NCI-H2196 (cell line): ENCODE measurements around the gene TMEM184B.

Experiments used
- DNase-seq: peaks from one replicate; lab custom pipeline; 2025; ENCODE audit not compliant: unreplicated experiment; lab: John Stamatoyannopoulos, UW

The TMEM184B gene

GRCh38 chr22:38228326-38228872, 44.4 kb downstream of the TMEM184B start:
- DNase-seq, result no peak

DNA sequence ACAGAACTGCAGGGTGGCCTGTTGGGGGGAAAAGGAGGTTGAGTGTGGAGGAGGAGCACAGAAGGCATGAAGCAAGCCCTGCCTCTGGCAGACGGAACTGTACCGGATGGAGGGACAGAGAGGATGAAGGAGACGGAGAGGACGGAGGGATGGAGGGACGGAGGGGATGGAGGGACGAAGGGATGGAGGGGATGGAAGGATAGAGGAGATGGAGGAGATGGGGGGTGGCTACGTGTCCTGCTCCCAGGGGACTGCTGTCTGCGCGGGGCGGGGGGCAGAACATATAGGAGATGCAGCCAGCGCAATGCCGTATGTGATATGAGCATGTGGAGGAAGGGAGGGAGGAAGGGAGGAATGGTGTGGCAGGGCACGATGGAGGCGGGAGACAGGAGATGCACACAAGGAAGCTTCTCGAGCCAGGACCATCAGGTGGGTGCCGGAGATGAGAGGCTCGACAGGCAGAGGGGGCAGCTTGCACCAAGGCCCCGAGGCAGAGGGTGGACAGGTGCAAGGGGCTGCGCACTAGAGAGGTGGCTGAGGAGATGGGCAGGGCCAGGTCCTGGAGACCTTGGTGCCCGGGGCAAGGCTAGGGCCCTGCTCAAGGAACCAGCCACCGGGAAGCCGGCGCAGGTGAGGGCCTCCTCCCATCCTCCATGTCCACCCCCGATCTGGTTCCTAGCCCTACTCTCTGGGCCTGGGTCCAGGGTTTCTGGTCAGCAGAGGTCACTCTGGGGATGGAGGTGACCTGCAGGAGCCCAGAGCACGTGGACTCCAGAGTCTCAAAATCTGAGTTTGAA, 45.8 kb downstream of the TMEM184B start:
- DNase-seq, result no peak

DNA sequence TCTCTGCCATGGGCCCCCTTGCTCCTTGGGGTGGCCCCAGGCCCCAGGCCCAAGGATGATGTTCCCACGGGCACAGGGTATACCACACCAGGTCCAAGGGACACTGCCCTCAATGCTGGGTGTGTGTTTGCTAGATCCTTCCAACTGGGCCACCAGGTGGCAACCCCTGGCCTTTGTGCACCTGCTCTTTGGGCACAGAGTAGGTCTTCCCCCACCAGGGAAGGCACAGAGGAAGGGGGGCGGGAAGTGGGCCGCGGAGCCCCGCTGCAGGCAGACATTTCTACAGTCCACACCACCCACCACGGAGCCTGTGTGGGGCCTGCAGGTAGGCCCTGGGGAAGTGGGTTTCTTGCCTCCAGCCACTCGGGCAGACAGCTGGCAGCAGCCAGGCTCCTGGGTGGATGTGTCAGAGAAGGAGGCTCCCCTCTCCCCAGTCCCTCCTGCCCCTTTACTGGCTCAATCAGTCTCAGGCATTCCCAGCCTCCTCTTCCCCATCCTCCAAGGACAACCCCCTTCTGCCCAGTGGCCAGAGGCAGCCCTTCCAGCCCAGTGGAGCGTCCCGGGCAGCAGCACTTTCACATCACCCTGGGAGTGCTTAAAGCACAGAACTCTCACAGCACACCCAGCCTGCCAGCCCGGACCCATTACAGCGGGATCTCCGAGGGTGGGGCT, 49.4 kb downstream of the TMEM184B start:
- DNase-seq, result no peak

- no peak for DNase-seq
Observed at GRCh38 chr22:38222797-38223119, 50.1 kb downstream of the TMEM184B start.

DNA sequence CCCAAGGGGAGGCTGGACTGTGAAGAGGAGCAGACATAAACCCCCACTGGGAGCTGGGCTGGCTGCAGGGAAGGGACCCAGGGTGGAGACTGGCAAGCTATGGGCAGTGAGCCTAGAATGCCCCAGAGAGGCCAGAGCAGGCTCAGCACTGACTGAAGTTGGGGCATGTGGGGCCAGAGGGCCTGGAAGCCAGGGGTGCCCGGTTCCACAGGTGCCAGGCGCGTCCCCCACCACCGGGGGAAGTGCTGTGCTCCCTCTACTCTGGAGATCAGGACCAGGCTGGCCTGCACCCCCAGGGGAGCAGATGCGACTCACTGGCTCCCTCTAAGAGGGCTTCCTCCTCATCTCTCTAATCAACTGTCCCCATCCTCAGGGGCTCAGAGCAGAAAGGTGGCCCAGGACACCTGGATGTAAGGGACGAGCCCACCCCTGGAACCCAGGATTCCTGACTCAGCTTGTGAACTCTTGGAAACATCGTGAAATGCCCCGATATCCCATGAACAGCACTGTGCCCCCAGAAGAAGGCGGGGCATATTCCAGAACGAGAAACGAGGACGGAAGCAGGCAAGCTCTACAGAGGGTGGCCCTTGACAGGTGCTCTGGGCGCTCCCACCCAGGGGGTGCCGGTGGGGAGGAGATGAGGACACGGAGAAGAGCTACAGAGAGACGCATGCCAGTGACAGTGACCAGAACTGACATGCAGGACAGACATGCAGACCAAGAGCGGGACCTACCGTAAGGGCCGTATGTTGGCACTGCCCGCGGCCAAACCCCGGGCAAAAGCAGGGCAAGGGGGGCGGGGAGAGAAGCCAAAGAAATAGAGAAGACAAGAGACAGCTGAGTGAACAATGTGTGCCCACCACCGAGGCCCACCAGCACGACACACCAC, 50.7 kb downstream of the TMEM184B start:
- DNase-seq, result no peak

- no peak for DNase-seq
Observed at GRCh38 chr22:38221407-38221806, 51.4 kb downstream of the TMEM184B start.

DNA sequence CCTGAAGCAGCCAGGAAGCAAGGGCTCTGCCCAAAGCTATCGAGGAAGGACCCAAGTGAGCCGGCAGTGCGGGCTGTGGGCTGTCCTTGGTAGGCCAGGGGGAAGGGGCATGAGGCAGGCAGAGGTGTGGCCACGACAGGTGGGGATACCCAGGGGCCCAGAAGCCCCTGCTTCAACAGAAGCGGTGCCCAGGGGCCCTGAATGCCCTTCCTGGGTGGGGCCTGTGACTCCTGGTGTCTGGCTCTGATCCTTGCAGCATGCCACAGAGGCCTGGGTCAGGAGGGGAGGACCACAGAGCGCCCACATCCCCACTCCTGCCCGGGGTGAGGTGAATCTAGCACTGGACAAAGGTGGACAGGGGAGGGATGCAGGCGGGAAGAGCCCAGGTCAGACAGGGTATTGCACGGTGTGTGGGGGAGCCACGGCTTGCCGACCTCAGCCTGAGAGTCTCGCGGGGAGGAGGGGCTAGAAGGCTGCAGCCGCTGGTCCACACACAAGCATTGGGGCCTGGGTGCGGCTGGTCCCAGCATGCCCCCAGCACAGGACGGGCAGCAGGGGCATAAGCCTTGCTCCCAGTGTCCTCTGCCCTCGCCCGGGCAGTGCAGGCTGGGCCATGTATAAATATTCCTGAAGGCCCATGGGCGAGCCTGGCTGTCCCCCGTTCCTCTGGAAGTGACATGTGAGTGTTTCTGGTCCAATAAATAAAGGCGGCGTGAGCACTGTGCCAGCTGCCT, 52.0 kb downstream of the TMEM184B start:
- DNase-seq, result no peak

DNA sequence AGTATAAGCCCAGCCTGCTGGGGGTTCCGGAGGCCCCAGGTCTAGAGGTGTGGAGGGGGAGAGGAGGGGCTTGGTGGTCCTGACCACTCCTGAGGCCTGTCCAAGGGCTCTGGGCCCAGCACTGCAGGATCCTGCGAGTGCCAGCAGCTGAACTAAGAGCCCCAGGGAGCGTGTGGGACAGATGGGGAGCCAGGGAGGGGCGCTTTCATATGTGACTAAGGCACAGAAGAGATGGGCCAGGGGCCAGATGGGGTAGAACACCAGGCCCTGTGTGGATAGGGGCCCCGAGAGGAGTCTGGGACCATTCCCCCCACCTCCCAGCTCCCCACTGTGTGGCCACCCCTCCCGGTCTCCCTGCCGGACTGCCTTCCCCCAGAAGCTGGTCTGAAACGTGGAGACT, 52.6 kb downstream of the TMEM184B start:
- DNase-seq, result no peak

GRCh38 chr22:38219632-38220031, 53.2 kb downstream of the TMEM184B start:
- DNase-seq, result no peak

GRCh38 chr22:38218661-38219622, 53.9 kb downstream of the TMEM184B start:
- no peak for DNase-seq

DNA sequence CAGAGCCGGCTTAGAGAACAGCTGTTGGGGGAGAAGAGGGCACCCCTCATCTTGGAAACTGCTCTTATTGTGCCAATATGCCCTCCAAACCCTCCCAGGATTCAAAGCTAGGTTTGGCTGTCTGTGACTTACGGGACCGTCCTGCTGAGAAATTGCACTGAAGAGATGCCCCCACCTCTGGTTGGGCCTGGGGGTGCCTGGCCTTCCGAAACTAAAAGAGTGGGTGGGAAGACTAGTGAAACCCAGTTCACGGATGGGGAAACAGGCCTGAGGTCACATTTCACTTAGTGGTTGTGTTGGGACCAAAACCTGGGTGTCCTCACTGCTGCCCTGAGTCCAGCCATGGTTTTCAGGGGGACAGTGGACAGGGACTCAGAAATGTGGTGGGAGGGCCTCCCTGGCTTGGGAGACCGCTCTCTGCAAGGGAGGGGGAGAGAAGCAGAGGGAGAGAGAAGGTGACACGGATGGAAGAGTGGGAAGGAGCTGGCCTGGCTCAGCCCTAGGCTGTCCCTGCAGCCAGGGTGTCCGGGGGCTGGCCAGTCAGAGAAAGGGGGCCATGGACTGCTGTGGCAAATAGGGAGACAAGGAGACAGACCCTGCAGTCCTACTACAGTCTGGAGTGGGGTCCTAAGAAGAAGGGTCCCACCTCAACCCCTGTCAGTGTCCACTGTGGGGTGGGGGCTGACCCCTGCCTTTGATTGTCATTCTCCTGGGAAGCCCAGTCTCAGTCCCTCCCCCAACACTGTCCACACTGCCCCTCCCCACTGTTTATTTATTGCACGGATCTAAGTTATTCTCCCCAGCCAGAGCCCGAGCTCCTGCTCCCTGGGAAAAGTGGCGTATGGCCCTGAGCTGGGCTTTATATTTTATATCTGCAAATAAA, 57.4 kb downstream of the TMEM184B start:
- no peak for DNase-seq

GRCh38 chr22:38214302-38215056, 58.3 kb downstream of the TMEM184B start:
- DNase-seq, result no peak

DNA sequence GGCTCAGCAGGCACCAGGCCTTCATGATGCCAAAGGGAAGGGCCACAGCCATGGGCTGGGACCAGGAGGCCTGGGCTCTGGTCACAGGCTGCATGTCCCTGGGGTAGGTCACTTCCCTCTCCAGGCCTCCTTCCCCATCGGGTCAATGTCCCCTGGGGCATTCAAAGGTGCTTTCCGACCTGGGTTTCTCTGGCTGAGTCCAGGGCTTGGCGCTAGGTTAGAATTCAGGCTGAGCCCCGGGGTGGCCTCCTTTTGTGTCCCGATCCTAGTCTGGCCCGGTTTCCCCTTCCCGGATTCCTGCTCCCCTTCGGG, 58.9 kb downstream of the TMEM184B start:
- DNase-seq, result no peak

DNA sequence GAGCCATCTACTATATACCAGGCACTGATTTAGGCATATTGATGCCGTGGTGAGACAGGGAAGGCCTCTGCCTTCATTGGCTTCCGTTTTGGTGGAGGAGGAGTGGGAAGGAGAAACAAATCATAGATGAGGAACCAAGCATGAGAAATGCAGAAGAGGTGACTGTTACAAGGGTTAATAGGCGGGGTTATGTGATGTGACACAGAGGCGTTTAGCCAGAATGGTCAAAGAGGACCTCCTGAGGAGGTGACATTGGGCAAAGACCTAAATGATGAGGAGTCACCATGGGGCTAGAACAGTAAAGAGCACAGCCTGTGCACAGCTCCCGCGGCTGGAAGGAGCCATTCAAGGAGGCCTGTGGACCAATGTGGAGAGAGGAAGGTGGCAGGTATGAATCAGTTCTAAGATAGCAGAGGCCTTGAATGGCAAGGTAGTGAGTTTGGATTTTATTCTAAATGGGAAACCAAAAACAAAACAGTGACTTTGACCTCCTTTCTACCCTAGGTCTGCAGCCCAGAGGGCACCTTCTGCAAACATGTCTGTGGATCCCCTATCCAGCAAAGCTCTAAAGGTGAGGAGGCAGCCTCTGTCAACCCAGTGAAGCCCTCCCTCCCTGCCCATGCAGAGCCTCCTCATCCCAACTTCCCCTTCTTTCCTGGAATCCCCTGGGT, 59.4 kb downstream of the TMEM184B start:
- no peak for DNase-seq

DNA sequence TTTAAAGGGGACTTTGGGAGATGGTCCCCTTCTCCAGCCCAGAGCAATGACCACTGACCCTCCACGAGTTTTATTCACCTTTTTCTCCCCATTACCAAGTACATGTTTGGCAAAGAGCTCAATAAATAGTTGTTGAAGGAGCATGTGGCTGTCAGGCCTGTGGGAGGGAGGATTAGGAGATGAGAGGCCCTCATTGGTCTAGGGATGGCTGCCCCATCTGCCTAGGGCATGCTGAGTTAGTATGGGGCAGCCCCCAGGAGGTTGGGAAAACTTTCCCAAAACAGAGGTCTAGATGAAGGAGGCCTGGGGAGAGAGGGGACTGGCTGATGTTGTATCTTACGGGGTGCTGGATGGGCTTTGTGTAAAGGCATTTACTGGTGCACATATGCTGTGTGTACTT, 60.4 kb downstream of the TMEM184B start:
- no peak for DNase-seq

- DNase-seq, result no peak
Observed at GRCh38 chr22:38211556-38211955, 61.3 kb downstream of the TMEM184B start.

DNA sequence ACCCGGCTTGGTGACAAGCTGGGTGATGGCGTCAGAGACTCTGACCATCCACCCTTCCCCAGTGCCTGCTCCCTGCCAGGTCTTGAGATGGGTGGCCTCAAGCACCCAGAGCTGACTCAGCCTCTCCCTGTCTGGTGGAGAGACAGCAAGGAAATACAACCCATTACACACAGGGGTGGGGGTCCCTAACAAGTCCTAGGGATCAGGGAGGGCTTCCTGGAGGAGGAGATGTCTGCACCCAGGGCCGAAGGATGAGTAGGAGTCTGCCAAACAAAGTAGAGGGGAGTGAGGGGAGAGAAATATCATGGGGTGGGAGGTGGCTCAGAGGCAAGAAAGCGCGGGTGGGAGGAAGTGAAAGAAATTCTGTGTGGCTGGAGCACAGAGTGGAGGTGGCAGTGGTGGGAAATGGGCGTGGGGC, 64.2 kb downstream of the TMEM184B start:
- no peak for DNase-seq
